Measurements from ENCODE around the gene GAL.

The GAL gene

GRCh38 chr11:68683121-68683520 is 1.2 kb upstream of the GAL start:
- DNase-seq, result no peak

GRCh38 chr11:68683536-68684384 is 584 bp upstream of the GAL start:
- no peak for DNase-seq

GRCh38 chr11:68685656-68686380 is 1.5 kb downstream of the GAL start:
- DNase-seq, result no peak

GRCh38 chr11:68686486-68686885 is 2.1 kb downstream of the GAL start:
- DNase-seq, result no peak

GRCh38 chr11:68687311-68687710 is 3.0 kb downstream of the GAL start:
- no peak for DNase-seq

- no peak for DNase-seq
These were observed 3.6 kb downstream of the GAL start for GRCh38 chr11:68687986-68688385.

GRCh38 chr11:68688881-68689280 is 4.5 kb downstream of the GAL start:
- DNase-seq, result no peak

GRCh38 chr11:68689737-68690625 is 5.6 kb downstream of the GAL start:
- DNase-seq, result no peak

GRCh38 chr11:68690671-68691401 is 6.5 kb downstream of the GAL start:
- DNase-seq, result no peak

GRCh38 chr11:68691402-68691784 is 7.0 kb downstream of the GAL start:
- DNase-seq, result no peak

- DNase-seq, result no peak
These were observed 7.8 kb downstream of the GAL start for GRCh38 chr11:68692115-68692514.

GRCh38 chr11:68692871-68693483 is 8.6 kb downstream of the GAL start:
- DNase-seq, result no peak

- no peak for DNase-seq
These were observed 9.1 kb downstream of the GAL start for GRCh38 chr11:68693484-68693882.

- no peak for DNase-seq
These were observed 10.3 kb downstream of the GAL start for GRCh38 chr11:68694431-68695297.

- DNase-seq, result no peak
These were observed 11.2 kb downstream of the GAL start for GRCh38 chr11:68695531-68695930.

- no peak for DNase-seq
These were observed 14.6 kb downstream of the GAL start for GRCh38 chr11:68698993-68699392.

GRCh38 chr11:68704887-68705286 is 20.5 kb downstream of the GAL start:
- no peak for DNase-seq

GRCh38 chr11:68707527-68707926 is 23.2 kb downstream of the GAL start:
- DNase-seq, result no peak

- DNase-seq, result no peak
These were observed 24.7 kb downstream of the GAL start for GRCh38 chr11:68709062-68709461.

- no peak for DNase-seq
These were observed 26.1 kb downstream of the GAL start for GRCh38 chr11:68710409-68710808.

GRCh38 chr11:68711114-68711513 is 26.8 kb downstream of the GAL start:
- DNase-seq, result no peak
